ENCODE results near the gene DUSP5.
A peak's percentile ranks its signal among the peaks of the same experiment; 100 is the strongest.

The DUSP5 gene

GRCh38 chr10:110502072-110502845 lies 4.6 kb downstream of the DUSP5 start:
- no peak for DNase-seq

- DNase-seq, result peak; percentile 74
These were observed 5.2 kb downstream of the DUSP5 start for GRCh38 chr10:110502851-110503301.

DNA sequence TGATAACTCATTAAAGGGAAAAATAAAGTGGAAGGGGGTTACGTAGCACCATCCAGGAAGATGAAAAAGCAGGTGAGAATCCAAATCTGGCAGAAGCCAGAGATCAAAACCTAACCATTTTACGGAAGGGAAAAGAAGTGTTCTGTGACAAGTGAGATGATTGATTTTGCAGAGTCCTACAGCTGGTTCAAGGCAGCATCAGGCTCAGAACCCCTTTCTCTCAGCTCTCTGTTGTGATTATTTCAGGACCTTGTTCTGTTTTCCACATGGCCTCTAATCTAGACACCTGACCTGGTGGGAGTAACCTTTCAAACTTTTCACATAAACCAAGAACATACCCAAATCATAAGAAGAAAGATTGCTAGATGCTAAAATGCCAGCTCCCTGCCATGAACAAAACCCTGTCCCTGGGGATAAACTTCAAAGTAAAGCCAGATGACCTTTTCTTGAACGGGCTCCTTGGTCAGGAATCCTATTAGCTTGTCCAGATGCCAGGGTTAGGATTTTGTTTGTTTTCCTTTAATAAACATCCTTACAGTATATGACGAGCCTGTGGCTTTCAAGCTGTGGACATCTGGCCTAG lies 5.9 kb downstream of the DUSP5 start:
- no peak for DNase-seq

GRCh38 chr10:110504111-110504735 lies 6.5 kb downstream of the DUSP5 start:
- DNase-seq, result peak; percentile 59

DNA sequence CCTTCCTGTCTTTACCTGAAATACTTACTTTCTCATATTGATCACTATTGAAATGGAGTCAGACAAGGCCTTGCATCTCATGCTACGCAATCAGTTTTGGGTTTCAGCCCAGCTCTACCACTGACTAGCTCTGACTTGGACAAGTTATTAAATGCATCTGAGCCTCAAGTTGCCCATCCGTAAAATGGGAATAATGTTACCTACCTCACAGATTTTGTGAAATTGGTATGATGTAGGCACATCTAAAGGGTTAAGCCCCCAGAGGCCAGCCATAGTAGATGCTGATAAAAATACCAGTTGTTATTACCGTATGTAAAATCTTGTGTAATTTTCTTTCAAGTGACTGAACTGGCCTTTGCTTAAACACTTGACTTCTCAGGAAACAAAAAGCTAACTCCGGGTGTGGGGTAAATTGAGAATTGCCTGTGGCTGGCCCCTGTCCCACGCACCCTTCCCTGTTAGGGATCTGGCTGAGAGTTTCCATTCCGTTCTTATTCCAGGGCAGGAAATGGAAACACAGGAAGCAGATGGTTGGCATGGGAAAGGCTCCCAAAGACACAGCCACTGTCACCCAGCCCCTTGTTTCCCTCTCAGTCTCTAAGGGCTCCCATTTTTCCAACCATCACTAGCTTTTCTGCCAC lies 7.5 kb downstream of the DUSP5 start:
- no peak for DNase-seq

DNA sequence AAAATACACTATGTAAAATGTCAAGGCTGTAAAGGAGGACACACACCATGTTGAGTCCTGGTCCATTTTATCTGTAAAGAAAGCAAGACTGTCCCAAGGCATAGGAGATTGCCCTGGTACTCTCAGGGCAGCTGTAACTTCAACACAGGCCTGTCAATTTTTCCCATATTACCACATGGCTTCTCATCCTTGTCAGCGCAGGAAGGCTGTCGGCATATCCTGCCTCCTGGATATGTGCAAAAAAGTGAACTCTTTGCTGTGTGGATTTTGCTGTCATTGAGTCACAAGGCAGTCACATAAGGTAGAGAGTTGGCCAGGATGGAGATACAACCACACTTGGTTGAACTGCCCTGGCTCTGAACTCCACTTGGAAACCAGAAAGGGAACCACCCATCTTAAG lies 8.7 kb downstream of the DUSP5 start:
- DNase-seq, result no peak

DNA sequence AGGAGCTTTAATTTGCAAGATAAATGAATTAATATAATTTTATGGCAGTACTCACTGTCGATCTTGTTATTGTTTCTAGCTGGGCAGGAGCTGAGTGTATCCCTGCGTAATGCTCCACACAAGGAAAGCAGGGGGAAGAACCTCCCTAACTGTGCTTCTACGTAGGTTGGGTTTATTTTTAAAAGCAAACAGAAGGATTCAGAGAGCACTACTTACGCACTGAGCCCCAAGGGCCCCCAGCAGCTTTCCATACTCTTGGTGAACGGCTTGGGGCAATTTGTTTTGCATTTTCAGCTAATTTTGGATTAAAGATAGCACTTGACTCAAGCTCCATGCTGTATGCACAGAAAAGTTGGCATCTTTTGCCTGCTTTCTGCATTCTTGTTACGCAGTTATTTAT lies 9.6 kb downstream of the DUSP5 start:
- DNase-seq, result no peak

- no peak for DNase-seq
These were observed 10.6 kb downstream of the DUSP5 start for GRCh38 chr10:110508159-110508788.

- no peak for DNase-seq
These were observed 11.3 kb downstream of the DUSP5 start for GRCh38 chr10:110508806-110509544.

GRCh38 chr10:110509560-110509959 lies 11.9 kb downstream of the DUSP5 start:
- DNase-seq, result no peak

DNA sequence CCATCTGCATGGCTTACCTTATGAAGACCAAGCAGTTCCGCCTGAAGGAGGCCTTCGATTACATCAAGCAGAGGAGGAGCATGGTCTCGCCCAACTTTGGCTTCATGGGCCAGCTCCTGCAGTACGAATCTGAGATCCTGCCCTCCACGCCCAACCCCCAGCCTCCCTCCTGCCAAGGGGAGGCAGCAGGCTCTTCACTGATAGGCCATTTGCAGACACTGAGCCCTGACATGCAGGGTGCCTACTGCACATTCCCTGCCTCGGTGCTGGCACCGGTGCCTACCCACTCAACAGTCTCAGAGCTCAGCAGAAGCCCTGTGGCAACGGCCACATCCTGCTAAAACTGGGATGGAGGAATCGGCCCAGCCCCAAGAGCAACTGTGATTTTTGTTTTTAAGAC lies 12.4 kb downstream of the DUSP5 start:
- DNase-seq, result no peak

- DNase-seq, result no peak
These were observed 13.0 kb downstream of the DUSP5 start for GRCh38 chr10:110510730-110511129.

DNA sequence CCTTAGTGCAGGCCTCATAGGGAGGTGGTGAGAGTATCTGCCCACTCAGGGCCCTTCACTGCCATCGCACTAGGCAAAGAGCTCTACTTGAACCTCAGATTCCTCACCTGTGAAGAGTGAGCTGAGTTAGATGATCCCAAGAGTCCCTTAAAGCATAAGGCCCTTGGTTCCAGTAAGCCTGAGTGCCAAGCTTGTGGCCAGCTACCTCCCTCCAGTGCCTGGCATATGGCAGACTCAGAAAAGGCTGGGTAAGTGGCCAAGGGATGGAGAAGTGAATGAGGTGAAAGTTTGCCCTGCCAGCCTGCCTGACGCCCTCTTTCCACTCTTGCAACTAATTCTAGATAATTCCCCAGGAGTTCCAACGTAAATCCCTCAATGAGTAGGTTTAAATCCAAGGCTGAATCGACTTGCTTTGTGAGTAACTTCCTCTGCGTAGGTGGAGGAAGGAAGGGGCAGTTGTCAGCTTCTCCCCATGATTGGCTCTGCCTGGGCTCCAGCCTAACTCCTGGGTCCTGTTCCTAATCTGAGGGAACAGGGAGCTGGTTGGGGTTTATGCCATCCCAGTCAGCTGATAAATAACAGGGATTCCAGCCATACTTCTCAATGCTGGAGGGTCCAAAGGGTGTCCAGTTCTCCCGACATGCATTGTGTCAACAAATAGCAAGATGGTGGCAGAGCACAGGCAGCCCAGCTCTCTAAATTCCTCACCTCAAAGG lies 14.2 kb downstream of the DUSP5 start:
- no peak for DNase-seq

GRCh38 chr10:110512461-110513187 lies 14.9 kb downstream of the DUSP5 start:
- no peak for DNase-seq

DNA sequence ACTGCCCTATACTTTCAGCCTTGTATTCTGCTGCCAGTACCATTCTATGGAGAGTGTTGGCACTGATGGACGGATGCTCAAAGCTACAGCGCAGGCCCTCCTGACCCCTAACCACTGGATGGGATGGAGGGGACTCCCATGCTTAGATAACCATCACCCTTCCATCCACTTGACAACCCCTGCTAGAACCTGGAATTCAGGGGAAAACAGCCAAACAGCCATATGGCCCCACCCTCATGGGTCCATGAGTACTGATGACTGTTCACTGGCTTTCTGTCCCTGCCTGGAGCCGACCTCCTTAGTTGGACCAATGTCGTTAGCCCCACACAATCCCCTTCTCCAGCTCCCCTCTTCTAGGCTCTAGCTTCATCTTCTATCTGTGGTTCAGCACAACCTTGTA lies 16.2 kb downstream of the DUSP5 start:
- no peak for DNase-seq

DNA sequence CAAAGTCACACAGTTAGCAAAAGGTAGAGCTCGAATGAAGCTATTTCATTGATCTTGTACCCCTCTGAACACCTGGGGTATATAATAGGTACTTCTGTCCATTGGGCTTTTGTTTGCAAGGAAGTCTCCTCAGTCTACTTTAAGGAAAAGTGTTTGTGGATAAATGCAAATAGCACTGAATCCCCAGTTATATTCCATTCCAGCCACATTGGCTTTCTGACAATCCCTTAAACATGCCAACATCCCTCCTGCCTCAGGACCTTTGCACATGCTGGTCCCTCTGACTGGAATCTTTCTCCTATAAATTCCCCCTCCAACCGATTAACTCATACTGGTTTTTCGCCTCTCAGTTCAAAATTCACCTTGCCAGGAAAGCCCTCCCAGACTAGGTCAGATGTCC lies 17.1 kb downstream of the DUSP5 start:
- DNase-seq, result no peak

GRCh38 chr10:110516815-110517492 lies 19.2 kb downstream of the DUSP5 start:
- DNase-seq, result no peak

DNA sequence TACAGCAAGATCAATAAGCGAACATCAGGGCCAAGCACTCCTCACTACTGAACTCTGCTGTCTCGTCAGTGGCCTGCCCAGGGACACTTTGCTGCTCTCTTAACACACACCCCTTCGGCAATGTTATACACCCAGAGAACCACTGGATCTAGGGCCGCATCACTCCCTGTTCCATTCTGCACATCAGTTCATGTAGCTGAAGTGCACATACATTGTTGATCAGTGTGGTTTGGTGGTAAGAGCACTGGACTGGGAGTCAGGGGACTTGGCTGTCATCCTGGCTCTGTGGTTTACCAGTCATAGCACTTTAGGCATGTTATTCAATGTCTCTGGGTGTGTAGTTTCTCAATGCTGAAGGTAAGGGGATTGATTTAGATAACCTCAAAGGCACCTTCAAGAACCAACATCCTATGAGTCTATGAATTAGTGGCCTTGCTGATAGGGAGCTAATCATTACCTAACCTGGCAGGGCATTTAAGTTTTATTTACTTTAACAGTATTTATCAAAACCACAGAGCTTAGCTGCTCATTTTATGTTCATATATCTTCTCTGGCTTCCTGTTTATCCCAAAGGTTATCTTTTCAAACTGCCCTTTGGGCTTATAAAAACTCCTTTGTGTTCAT lies 24.8 kb downstream of the DUSP5 start:
- no peak for DNase-seq

DNA sequence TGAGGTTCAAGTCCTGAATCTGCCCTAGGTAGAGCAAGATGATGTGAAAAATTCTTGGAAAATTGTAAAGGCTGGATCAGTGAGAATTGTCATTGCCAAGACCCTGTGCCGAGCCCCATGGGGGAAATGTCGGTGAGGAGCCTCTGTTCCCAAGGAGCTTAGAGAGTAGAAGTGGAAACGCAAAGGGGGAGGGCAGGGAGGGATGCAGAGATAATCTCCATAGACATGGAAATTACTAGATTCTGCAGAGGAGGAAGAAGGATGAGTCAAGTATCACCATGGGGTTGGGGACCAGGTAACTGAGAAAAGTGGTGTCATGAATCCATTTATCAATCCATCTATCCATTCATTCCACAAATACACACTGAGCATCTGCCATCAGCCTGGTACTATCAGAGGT lies 26.0 kb downstream of the DUSP5 start:
- no peak for DNase-seq
